GM21737 (cell line): ENCODE data around the gene KRTAP4-6.
"Not testable (repeated sequence)": the region's sequence is repeated elsewhere in the genome, so short reads cannot be mapped to it uniquely, and the experiment has no call there.

Experiments
- ATAC-seq: cut with Tn5 transposase; IDR thresholded peaks from one replicate; pipeline ENCODE4 v1.9.1; 2021; ENCODE audit warnings: mild to moderate bottlenecking, moderate library complexity; ENCODE audit not compliant: unreplicated experiment

The KRTAP4-6 gene

GRCh38 chr17:41140360-41141131 is at the start of gene KRTAP4-6:
TSS of gene KRTAP4-6 (minus strand) at chr17:41140544. CDS start at chr17:41140487, 57 bp downstream.
- no peak for ATAC-seq

GRCh38 chr17:41189837-41190318 is 49.5 kb upstream of the KRTAP4-6 start, which contains the start of gene KRTAP9-1:
TSS of gene KRTAP9-1 (plus strand) at chr17:41189887. CDS start at chr17:41189887, 0 bp downstream.
- not testable (repeated sequence) for ATAC-seq

GRCh38 chr17:41186872-41187271 is 46.5 kb upstream of the KRTAP4-6 start:
- no peak for ATAC-seq

GRCh38 chr17:41185001-41185400 is 44.7 kb upstream of the KRTAP4-6 start:
- no peak for ATAC-seq

- no peak for ATAC-seq
Measured at GRCh38 chr17:41184480-41184961, 44.2 kb upstream of the KRTAP4-6 start, which contains the start of gene KRTAP4-1. TSS of gene KRTAP4-1 (minus strand) at chr17:41184911. CDS start at chr17:41184854, 57 bp downstream.

- no peak for ATAC-seq
Measured at GRCh38 chr17:41178843-41179616, 38.7 kb upstream of the KRTAP4-6 start.

GRCh38 chr17:41178341-41178740 is 38.0 kb upstream of the KRTAP4-6 start:
- ATAC-seq: no peak

- no peak for ATAC-seq
Measured at GRCh38 chr17:41177727-41178271, 37.5 kb upstream of the KRTAP4-6 start, which contains the start of gene KRTAP4-2. TSS of gene KRTAP4-2 (minus strand) at chr17:41178221. CDS start at chr17:41178164, 57 bp downstream.

- ATAC-seq: no peak
Measured at GRCh38 chr17:41176744-41177387, 36.5 kb upstream of the KRTAP4-6 start.

- ATAC-seq: no peak
Measured at GRCh38 chr17:41171886-41172285, 31.5 kb upstream of the KRTAP4-6 start.

- no peak for ATAC-seq
Measured at GRCh38 chr17:41168121-41168520, 27.8 kb upstream of the KRTAP4-6 start, which contains the start of gene KRTAP4-3. TSS of gene KRTAP4-3 (minus strand) at chr17:41168221. CDS start at chr17:41168172, 49 bp downstream.

GRCh38 chr17:41167561-41167960 is 27.2 kb upstream of the KRTAP4-6 start:
- no peak for ATAC-seq

- no peak for ATAC-seq
Measured at GRCh38 chr17:41163828-41164227, 23.5 kb upstream of the KRTAP4-6 start.

GRCh38 chr17:41160648-41161047 is 20.3 kb upstream of the KRTAP4-6 start, which contains the start of gene KRTAP4-4:
TSS of gene KRTAP4-4 (minus strand) at chr17:41160748. CDS start at chr17:41160691, 57 bp downstream.
- no peak for ATAC-seq

- not testable (repeated sequence) for ATAC-seq
Measured at GRCh38 chr17:41160190-41160589, 19.8 kb upstream of the KRTAP4-6 start.

GRCh38 chr17:41153856-41154255 is 13.5 kb upstream of the KRTAP4-6 start:
- ATAC-seq: no peak

GRCh38 chr17:41151525-41151924 is 11.2 kb upstream of the KRTAP4-6 start:
- no peak for ATAC-seq

GRCh38 chr17:41150026-41150425 is 9.7 kb upstream of the KRTAP4-6 start:
- no peak for ATAC-seq

- no peak for ATAC-seq
Measured at GRCh38 chr17:41149652-41149985, 9.3 kb upstream of the KRTAP4-6 start, which contains the start of gene KRTAP4-5. TSS of gene KRTAP4-5 (minus strand) at chr17:41149825. CDS start at chr17:41149767, 58 bp downstream.

GRCh38 chr17:41148971-41149651 is 8.8 kb upstream of the KRTAP4-6 start:
- not testable (repeated sequence) for ATAC-seq
